ENCODE data around the gene JSRP1. TPM values are rescaled to one million over a fixed set of nuclear protein-coding genes. Genes with fewer than 3 reads are reported as not detected.

JSRP1 gene
- polyA plus RNA-seq, 2 of the 4 experiments (the other 2 are of a cell fraction) = 0.41 TPM; not detected in 1

DNA sequence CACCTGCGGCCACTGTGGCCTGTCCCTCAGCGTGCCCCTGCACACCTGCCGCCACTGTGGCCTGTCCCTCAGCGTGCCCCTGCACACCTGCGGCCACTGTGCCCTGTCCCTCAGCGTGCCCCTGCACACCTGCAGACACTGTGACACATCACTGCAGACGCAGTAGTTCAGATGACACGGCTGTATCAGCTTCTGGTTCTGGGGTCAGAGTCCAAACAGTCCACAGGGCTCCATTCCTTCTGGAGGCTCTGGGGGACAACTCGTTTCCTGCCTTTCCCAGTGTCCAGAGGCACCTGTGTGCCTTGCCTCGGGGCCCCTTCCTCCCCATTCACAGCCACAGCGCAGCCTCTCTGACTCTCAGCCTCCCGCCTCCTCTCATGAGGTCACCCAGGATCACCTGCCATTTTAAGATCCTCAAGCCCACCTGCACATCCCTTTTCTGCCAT is 14.1 kb downstream of the JSRP1 start (continued):
- TF ChIP-seq, protein P1, sequence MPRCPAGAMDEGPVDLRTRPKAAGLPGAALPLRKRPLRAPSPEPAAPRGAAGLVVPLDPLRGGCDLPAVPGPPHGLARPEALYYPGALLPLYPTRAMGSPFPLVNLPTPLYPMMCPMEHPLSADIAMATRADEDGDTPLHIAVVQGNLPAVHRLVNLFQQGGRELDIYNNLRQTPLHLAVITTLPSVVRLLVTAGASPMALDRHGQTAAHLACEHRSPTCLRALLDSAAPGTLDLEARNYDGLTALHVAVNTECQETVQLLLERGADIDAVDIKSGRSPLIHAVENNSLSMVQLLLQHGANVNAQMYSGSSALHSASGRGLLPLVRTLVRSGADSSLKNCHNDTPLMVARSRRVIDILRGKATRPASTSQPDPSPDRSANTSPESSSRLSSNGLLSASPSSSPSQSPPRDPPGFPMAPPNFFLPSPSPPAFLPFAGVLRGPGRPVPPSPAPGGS (IDR thresholded peaks at IDR 0.05) = no peak

DNA sequence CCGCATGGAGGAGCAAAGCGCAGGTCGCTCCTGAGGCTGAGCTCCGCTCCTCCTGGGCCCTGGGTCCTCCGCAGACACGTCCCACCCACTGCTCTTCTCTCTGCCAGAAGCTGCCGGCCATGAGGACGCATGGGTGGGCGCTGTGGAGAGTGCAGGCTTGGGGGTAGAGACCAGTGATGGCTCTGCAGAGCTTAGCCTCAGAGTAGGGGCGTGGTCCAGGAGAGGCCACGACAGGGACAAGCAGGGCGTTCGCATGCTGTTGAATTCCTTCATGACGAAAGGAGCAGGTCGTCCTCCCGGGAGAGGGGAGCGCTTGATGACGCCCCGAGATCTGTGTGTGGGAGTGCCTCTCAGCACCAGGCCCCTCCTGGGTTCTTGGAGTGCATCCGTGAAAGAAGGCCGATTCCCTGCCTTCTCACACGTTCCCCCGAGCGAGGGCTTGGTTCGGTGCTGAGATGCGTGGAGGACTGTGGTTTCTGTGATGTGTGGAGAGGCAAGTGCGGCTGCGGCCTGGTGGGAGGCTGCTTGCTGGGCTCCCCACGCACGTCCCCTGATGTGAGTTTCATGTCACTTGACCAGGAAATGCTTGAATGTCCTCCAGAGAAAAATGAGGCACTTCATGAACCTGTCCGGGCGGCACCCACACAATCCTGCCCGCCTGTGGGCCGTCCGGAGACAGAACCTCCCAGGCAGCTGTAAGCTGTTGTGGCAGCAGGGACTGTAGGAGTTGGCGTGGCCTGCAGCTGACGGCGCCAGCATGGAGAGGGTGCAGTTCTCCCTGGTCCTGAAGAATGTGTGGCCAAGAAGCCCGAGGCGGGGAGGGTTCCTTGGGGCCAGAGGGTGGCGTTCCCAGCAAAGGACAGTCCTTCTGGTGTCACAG is 15.1 kb downstream of the JSRP1 start:
- no peak overlapping the region for H3K4me3 ChIP-seq
- ATAC-seq = no peak
- ChIA-PET POLR2A (no interaction called here), CTCF (interaction anchor here (1.4 kb wide), 1 partner anchor 21 kb away, joined by 3 read pairs; no protein-coding TSS in a partner anchor)
- FAIRE-seq = no peak
- H3K27ac ChIP-seq = no peak overlapping the region
- peaks cover 53% of the 10 kb centered on the region for H3K4me1 ChIP-seq
- no peak for DNase-seq (ENCODE audit: low read depth in 1 of 2, low spot score in 1 of 2)
- TF ChIP-seq FOSB (CRISPR knock-in tag; IDR thresholded peaks at IDR 0.05) = no peak
- TF ChIP-seq, protein P2, sequence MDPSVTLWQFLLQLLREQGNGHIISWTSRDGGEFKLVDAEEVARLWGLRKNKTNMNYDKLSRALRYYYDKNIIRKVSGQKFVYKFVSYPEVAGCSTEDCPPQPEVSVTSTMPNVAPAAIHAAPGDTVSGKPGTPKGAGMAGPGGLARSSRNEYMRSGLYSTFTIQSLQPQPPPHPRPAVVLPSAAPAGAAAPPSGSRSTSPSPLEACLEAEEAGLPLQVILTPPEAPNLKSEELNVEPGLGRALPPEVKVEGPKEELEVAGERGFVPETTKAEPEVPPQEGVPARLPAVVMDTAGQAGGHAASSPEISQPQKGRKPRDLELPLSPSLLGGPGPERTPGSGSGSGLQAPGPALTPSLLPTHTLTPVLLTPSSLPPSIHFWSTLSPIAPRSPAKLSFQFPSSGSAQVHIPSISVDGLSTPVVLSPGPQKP (IDR thresholded peaks at IDR 0.05; ENCODE audit: low read depth, low read length) = no peak
- no peaks in the 10 kb centered on the region for H3K9me3 ChIP-seq
- H3K4me2 ChIP-seq = no peak overlapping the region
- WGBS (ENCODE audit: missing lambda C conversion rate) = 88% methylated on average over 37 of the region's 41 CpGs

DNA sequence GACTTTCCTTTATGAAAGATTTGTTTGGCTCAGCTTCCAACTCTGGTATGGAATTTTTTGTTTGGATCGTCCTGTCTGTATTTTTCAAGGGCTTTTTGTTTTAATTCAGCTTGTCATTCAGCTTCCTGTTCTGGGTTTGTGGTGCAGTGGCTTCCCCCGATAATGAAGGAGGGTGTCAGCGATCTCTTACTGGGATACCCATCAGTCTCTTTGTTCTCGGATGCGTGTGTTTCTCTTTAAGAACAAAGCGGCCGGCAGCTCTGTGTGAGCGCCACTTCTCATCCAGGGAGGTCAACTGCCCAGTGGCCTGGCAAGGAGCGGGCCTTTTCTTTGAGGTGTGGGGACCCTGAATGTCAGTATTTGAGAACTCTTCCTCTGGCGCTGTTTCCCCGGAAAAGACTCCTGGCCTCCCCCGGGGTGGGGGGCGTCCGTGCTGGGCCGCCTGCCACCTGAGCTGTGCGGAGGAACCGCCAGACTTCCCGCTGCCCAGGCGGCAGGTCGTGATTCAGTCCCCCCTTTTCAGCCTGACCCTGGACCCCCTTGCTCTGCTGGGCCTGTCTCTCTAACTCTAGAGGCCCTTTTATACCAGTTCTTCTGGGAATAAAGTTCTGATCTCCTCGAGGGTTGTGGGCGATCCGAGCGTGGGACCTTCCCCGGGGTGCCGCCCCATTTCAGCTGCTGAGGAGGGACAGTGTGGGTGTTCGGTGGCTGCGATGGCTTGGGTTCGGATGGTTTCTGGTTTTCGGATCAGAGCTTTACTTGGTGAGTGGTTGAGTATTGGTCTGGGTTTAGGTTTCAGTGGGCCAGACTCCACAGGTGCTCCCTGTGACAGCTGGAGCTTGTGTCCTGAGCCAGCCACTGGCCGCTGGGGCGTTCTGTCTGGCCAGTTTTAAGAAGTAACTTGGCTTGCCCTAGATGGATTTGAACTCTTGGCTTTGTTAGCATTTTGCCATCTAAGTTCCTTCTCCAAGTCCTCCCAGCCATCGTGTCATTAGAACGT is 16.1 kb downstream of the JSRP1 start:
- no peak overlapping the region for H3K4me3 ChIP-seq
- H3K9me3 ChIP-seq = no peaks in the 10 kb centered on the region
- H3K4me2 ChIP-seq = peak overlapping the region; percentile 87
- 82% methylated on average over 31 of the region's 34 CpGs for WGBS (ENCODE audit: missing lambda C conversion rate)
- POLR2A ChIA-PET = no interaction called here
- ATAC-seq (no peak), FAIRE-seq (no peak), DNase-seq (ENCODE audit: low read depth in 1 of 2, low spot score in 1 of 2) (no peak)
- CTCF ChIA-PET = interaction anchor here (0.7 to 1.4 kb wide), 3 partner anchors 15 to 85 kb away, joined by 3 read pairs; no protein-coding TSS in a partner anchor
- peaks cover 53% of the 10 kb centered on the region for H3K4me1 ChIP-seq
- 0 out of 6 replicates have a peak overlapping the region, but pooled peaks of 1 of the 2 experiments have one; percentile 7 for H3K27ac ChIP-seq
- TF ChIP-seq, protein P1 (IDR thresholded peaks at IDR 0.05) = no peak
- TF ChIP-seq ZFP36 (IDR thresholded peaks at IDR 0.05; ENCODE audit: borderline replicate concordance, partially characterized antibody) (no peak), NFE2L2 (conservative IDR thresholded peaks at IDR 0.05; ENCODE audit: low read length) (no peak), EP300 (IDR thresholded peaks at IDR 0.05) (no peak), MYC (IDR thresholded peaks at IDR 0.05; ENCODE audit: borderline replicate concordance, low read length) (no peak), FOXS1 (CRISPR knock-in tag; IDR thresholded peaks at IDR 0.05) (no peak), HDAC2 (IDR thresholded peaks at IDR 0.05) (no peak), ZSCAN20 (CRISPR knock-in tag; IDR thresholded peaks at IDR 0.05) (no peak), TFCP2L1 (CRISPR knock-in tag; IDR thresholded peaks at IDR 0.05) (no peak), RAD21 (conservative IDR thresholded peaks at IDR 0.05 in 1 of 2, IDR thresholded peaks at IDR 0.05 in 1 of 2) (no peak), EHF (CRISPR knock-in tag; IDR thresholded peaks at IDR 0.05) (no peak), FOSL2 (IDR thresholded peaks at IDR 0.05) (no peak), FOSL2 (CRISPR knock-in tag; IDR thresholded peaks at IDR 0.05) (no peak), CHD2 (IDR thresholded peaks at IDR 0.05; ENCODE audit: low read length, partially characterized antibody) (no peak), SMC3 (IDR thresholded peaks at IDR 0.05) (no peak), PHF8 (IDR thresholded peaks at IDR 0.05; ENCODE audit: borderline replicate concordance, low read depth) (no peak), CBX2 (IDR thresholded peaks at IDR 0.05; ENCODE audit: borderline replicate concordance, low read depth) (no peak)
- TF ChIP-seq, protein P3, sequence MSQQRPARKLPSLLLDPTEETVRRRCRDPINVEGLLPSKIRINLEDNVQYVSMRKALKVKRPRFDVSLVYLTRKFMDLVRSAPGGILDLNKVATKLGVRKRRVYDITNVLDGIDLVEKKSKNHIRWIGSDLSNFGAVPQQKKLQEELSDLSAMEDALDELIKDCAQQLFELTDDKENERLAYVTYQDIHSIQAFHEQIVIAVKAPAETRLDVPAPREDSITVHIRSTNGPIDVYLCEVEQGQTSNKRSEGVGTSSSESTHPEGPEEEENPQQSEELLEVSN (IDR thresholded peaks at IDR 0.05; ENCODE audit: borderline replicate concordance, low read depth) = no peak
- TF ChIP-seq, protein P4, sequence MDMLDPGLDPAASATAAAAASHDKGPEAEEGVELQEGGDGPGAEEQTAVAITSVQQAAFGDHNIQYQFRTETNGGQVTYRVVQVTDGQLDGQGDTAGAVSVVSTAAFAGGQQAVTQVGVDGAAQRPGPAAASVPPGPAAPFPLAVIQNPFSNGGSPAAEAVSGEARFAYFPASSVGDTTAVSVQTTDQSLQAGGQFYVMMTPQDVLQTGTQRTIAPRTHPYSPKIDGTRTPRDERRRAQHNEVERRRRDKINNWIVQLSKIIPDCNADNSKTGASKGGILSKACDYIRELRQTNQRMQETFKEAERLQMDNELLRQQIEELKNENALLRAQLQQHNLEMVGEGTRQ (IDR thresholded peaks at IDR 0.05) = no peak
- TF ChIP-seq, protein P5, sequence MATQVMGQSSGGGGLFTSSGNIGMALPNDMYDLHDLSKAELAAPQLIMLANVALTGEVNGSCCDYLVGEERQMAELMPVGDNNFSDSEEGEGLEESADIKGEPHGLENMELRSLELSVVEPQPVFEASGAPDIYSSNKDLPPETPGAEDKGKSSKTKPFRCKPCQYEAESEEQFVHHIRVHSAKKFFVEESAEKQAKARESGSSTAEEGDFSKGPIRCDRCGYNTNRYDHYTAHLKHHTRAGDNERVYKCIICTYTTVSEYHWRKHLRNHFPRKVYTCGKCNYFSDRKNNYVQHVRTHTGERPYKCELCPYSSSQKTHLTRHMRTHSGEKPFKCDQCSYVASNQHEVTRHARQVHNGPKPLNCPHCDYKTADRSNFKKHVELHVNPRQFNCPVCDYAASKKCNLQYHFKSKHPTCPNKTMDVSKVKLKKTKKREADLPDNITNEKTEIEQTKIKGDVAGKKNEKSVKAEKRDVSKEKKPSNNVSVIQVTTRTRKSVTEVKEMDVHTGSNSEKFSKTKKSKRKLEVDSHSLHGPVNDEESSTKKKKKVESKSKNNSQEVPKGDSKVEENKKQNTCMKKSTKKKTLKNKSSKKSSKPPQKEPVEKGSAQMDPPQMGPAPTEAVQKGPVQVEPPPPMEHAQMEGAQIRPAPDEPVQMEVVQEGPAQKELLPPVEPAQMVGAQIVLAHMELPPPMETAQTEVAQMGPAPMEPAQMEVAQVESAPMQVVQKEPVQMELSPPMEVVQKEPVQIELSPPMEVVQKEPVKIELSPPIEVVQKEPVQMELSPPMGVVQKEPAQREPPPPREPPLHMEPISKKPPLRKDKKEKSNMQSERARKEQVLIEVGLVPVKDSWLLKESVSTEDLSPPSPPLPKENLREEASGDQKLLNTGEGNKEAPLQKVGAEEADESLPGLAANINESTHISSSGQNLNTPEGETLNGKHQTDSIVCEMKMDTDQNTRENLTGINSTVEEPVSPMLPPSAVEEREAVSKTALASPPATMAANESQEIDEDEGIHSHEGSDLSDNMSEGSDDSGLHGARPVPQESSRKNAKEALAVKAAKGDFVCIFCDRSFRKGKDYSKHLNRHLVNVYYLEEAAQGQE (IDR thresholded peaks at IDR 0.05) = no peak

Measured in A549 (cell line).